Suppressor macrophage treated with lipopolysaccharide for 4 hours (primary cell): ENCODE measurements around the gene HIGD1A.
A peak's percentile ranks its signal among the peaks of the same experiment; 100 is the strongest.

Experiments
- DNase-seq: peaks from one replicate; pipeline ENCODE4 v3.0.0-alpha.2; 2020

Gene HIGD1A

GRCh38 chr3:42804106-42804830 lies at the start of gene HIGD1A:
TSS of gene HIGD1A (minus strand) at chr3:42804490. CDS start at chr3:42794253, 10,237 bp downstream.
- DNase-seq = peak; percentile 98

GRCh38 chr3:42853739-42854302 lies 49.5 kb upstream of the HIGD1A start:
- no peak for DNase-seq

GRCh38 chr3:42853056-42853455 lies 48.8 kb upstream of the HIGD1A start:
- no peak for DNase-seq

- DNase-seq = no peak
Measured at GRCh38 chr3:42852441-42852840, 48.2 kb upstream of the HIGD1A start.

GRCh38 chr3:42851228-42851834 lies 47.0 kb upstream of the HIGD1A start:
- no peak for DNase-seq

GRCh38 chr3:42850263-42850662 lies 46.0 kb upstream of the HIGD1A start:
- no peak for DNase-seq

GRCh38 chr3:42849017-42849416 lies 44.7 kb upstream of the HIGD1A start:
- no peak for DNase-seq

GRCh38 chr3:42847731-42848130 lies 43.4 kb upstream of the HIGD1A start:
- no peak for DNase-seq

- peak; percentile 70 for DNase-seq
Measured at GRCh38 chr3:42846685-42847522, 42.6 kb upstream of the HIGD1A start.

- no peak for DNase-seq
Measured at GRCh38 chr3:42844815-42845214, 40.5 kb upstream of the HIGD1A start.

- no peak for DNase-seq
Measured at GRCh38 chr3:42844412-42844713, 40.1 kb upstream of the HIGD1A start.

GRCh38 chr3:42843713-42844411 lies 39.6 kb upstream of the HIGD1A start:
- DNase-seq = no peak

- DNase-seq = no peak
Measured at GRCh38 chr3:42841332-42841731, 37.0 kb upstream of the HIGD1A start.

GRCh38 chr3:42839616-42840015 lies 35.3 kb upstream of the HIGD1A start:
- peak; percentile 59 for DNase-seq

GRCh38 chr3:42838571-42838970 lies 34.3 kb upstream of the HIGD1A start:
- no peak for DNase-seq

GRCh38 chr3:42836150-42837123 lies 32.1 kb upstream of the HIGD1A start:
- no peak for DNase-seq

- DNase-seq = peak; percentile 87
Measured at GRCh38 chr3:42831321-42831713, 27.0 kb upstream of the HIGD1A start.

GRCh38 chr3:42830437-42831320 lies 26.4 kb upstream of the HIGD1A start:
- peak; percentile 23 for DNase-seq

- no peak for DNase-seq
Measured at GRCh38 chr3:42829628-42830436, 25.5 kb upstream of the HIGD1A start.
